Sciatic nerve (tissue), 2 donors: ENCODE results near the gene EPB41L2. TPM values are rescaled to one million over a fixed set of nuclear protein-coding genes. Genes with fewer than 3 reads are reported as not detected.

Experiments
- ATAC-seq: fragments of 200-7000 bp; cut with Tn5 transposase; one replicate; pipeline ENCODE4 v1.9.1; 2020; ENCODE audit warnings: mild to moderate bottlenecking, moderate library complexity
- DNase-seq: peaks from one replicate; pipeline ENCODE4 v3.0.0-alpha.2; 2020; ENCODE audit warnings: low spot score
- intact Hi-C: fragments of 100-400 bp; cut with DNase I; formaldehyde crosslinking; loops from one replicate; pipeline ENCODE4 v1.14.2; 2022
- total RNA-seq: library from RNA; stranded (reverse); fragmentation: NEBNext Ultra II Directional; extraction: Animal tissue kit (Norgen Biotek cat#: 25700); gene quantifications from one replicate; pipeline ENCODE4 v1.2.1, GENCODE V29; 2021
- donor health status: DM: no; HTN: no; CAD: no.
- donor health status: DM: no; HTN: no; CAD: no.

EPB41L2 gene
- total RNA-seq, 1 donor from 2014 or later, result 889 TPM

- no peak for DNase-seq
- ATAC-seq, result no peak
- intact Hi-C loops, result no loop called here
Observed at GRCh38 chr6:130869681-130870080, 193.4 kb downstream of the EPB41L2 start.

- DNase-seq (no peak), ATAC-seq (no peak)
- intact Hi-C loops, result no loop called here
Observed at GRCh38 chr6:130865793-130866192, 197.3 kb downstream of the EPB41L2 start.

- intact Hi-C loops, result no loop called here
- ATAC-seq, result no peak
- DNase-seq, result no peak
Observed at GRCh38 chr6:130864344-130864743, 198.7 kb downstream of the EPB41L2 start.

- intact Hi-C loops, result no loop called here
- DNase-seq, result no peak
- no peak for ATAC-seq
Observed at GRCh38 chr6:130863415-130864230, 199.4 kb downstream of the EPB41L2 start.

- no peak for DNase-seq
- no peak for ATAC-seq
- intact Hi-C loops, result no loop called here
Observed at GRCh38 chr6:130862370-130862769, 200.7 kb downstream of the EPB41L2 start.

GRCh38 chr6:130859161-130859867 lies 203.7 kb downstream of the EPB41L2 start:
- DNase-seq (no peak), ATAC-seq (no peak)
- intact Hi-C loops, result no loop called here

- intact Hi-C loops, result no loop called here
- no peak for DNase-seq
Observed at GRCh38 chr6:130858498-130859160, 204.4 kb downstream of the EPB41L2 start.

GRCh38 chr6:130858054-130858453 lies 205.0 kb downstream of the EPB41L2 start:
- no peak for ATAC-seq
- DNase-seq, result no peak
- intact Hi-C loops, result no loop called here

More at GRCh38 chr6:130858498-130859160, 204.4 kb downstream of the EPB41L2 start:
- ATAC-seq, result no peak

GRCh38 chr6:130853555-130854183 lies 209.4 kb downstream of the EPB41L2 start:
- no peak for DNase-seq
- intact Hi-C loops, result no loop called here
- no peak for ATAC-seq

GRCh38 chr6:130852844-130853554 lies 210.0 kb downstream of the EPB41L2 start:
- ATAC-seq (no peak), DNase-seq (no peak)

GRCh38 chr6:130851026-130851425 lies 212.0 kb downstream of the EPB41L2 start:
- intact Hi-C loops, result no loop called here
- ATAC-seq, result no peak
- no peak for DNase-seq

More at GRCh38 chr6:130852844-130853554, 210.0 kb downstream of the EPB41L2 start:
- intact Hi-C loops, result no loop called here

GRCh38 chr6:130849594-130849993 lies 213.5 kb downstream of the EPB41L2 start:
- ATAC-seq (no peak), DNase-seq (no peak)
- intact Hi-C loops, result no loop called here

GRCh38 chr6:130848945-130849344 lies 214.1 kb downstream of the EPB41L2 start:
- intact Hi-C loops, result no loop called here
- ATAC-seq (no peak), DNase-seq (no peak)

- DNase-seq, result no peak
- intact Hi-C loops, result no loop called here
- ATAC-seq, result peak; percentile 19
Observed at GRCh38 chr6:130847001-130847910, 215.8 kb downstream of the EPB41L2 start.

GRCh38 chr6:130846501-130846900 lies 216.5 kb downstream of the EPB41L2 start:
- ATAC-seq (no peak), DNase-seq (no peak)
- intact Hi-C loops, result no loop called here

GRCh38 chr6:130843575-130844320 lies 219.3 kb downstream of the EPB41L2 start:
- ATAC-seq, result peak; percentile 46
- no peak for DNase-seq
- intact Hi-C loops, result no loop called here

- ATAC-seq, result no peak
- DNase-seq, result no peak
- intact Hi-C loops, result no loop called here
Observed at GRCh38 chr6:130841128-130841728, 221.8 kb downstream of the EPB41L2 start.
